ENCODE measurements around the gene PLPP6.

PLPP6 gene

GRCh38 chr9:4662108-4662988 lies at the start of gene PLPP6:
TSS of gene PLPP6 (plus strand) at chr9:4662294. CDS start at chr9:4662376, 82 bp downstream.
- Mint-ChIP-seq H3K9me3 (no peaks in the 10 kb centered on the region), H3K27ac (peak within 1 kb of the TSS; percentile 88), H3K36me3 (peaks cover 8% of the 10 kb centered on the region), H3K4me3 (peak within 1 kb of the TSS; percentile 84), H3K27me3 (peaks cover 26% of the 10 kb centered on the region), H3K4me1 (peaks cover 64% of the 10 kb centered on the region)
- DNase-seq: peak; percentile 85
- CTCF ChIA-PET: interaction anchor here (0.6 to 1.4 kb wide), 5 partner anchors 9 to 177 kb away, joined by 3 to 8 read pairs (median 3); no protein-coding TSS in a partner anchor

- H3K9me3 Mint-ChIP-seq: peaks cover under 1% of the 10 kb centered on the region
- CTCF ChIA-PET: no interaction called here
- DNase-seq: no peak
- no peak overlapping the region for H3K4me3 Mint-ChIP-seq
- peaks cover 14% of the 10 kb centered on the region for H3K4me1 Mint-ChIP-seq
- H3K27ac Mint-ChIP-seq: no peak overlapping the region
- H3K36me3 Mint-ChIP-seq: no peaks in the 10 kb centered on the region
- H3K27me3 Mint-ChIP-seq: peaks cover 3% of the 10 kb centered on the region
Measured at GRCh38 chr9:4614627-4615026, 47.5 kb upstream of the PLPP6 start.

- Mint-ChIP-seq H3K9me3 (peaks cover 3% of the 10 kb centered on the region), H3K4me3 (no peak overlapping the region), H3K36me3 (no peaks in the 10 kb centered on the region), H3K27me3 (peaks cover 3% of the 10 kb centered on the region), H3K4me1 (peaks cover 20% of the 10 kb centered on the region), H3K27ac (no peak overlapping the region)
- no peak for DNase-seq
- CTCF ChIA-PET: interaction anchor here (2.7 kb wide), 1 partner anchor 11 kb away, joined by 6 read pairs; no protein-coding TSS in a partner anchor
Measured at GRCh38 chr9:4615251-4615650, 46.8 kb upstream of the PLPP6 start.

GRCh38 chr9:4615778-4616177 lies 46.3 kb upstream of the PLPP6 start:
- Mint-ChIP-seq H3K4me3 (no peak overlapping the region), H3K36me3 (no peaks in the 10 kb centered on the region), H3K27ac (no peak overlapping the region), H3K27me3 (peaks cover 3% of the 10 kb centered on the region), H3K9me3 (peaks cover 8% of the 10 kb centered on the region), H3K4me1 (peaks cover 25% of the 10 kb centered on the region)
- DNase-seq: no peak
- CTCF ChIA-PET: interaction anchor here (0.8 to 2.7 kb wide), 2 partner anchors 11 to 35 kb away, joined by 3 to 6 read pairs; no protein-coding TSS in a partner anchor

GRCh38 chr9:4617752-4618151 lies 44.3 kb upstream of the PLPP6 start:
- Mint-ChIP-seq H3K36me3 (no peaks in the 10 kb centered on the region), H3K27me3 (peaks cover 8% of the 10 kb centered on the region), H3K4me3 (no peak overlapping the region), H3K4me1 (peaks cover 28% of the 10 kb centered on the region), H3K27ac (no peak overlapping the region), H3K9me3 (peaks cover 8% of the 10 kb centered on the region)
- CTCF ChIA-PET: interaction anchor here (2.7 kb wide), 1 partner anchor 13 kb away, joined by 6 read pairs; no protein-coding TSS in a partner anchor
- DNase-seq: no peak

GRCh38 chr9:4618700-4619099 lies 43.4 kb upstream of the PLPP6 start:
- DNase-seq: no peak
- no peak overlapping the region for H3K4me3 Mint-ChIP-seq
- peaks cover 8% of the 10 kb centered on the region for H3K9me3 Mint-ChIP-seq
- CTCF ChIA-PET: no interaction called here
- no peak overlapping the region for H3K27ac Mint-ChIP-seq
- peaks cover 8% of the 10 kb centered on the region for H3K27me3 Mint-ChIP-seq
- H3K36me3 Mint-ChIP-seq: no peaks in the 10 kb centered on the region
- peaks cover 28% of the 10 kb centered on the region for H3K4me1 Mint-ChIP-seq

GRCh38 chr9:4620057-4620765 lies 41.9 kb upstream of the PLPP6 start:
- Mint-ChIP-seq H3K27ac (no peak overlapping the region), H3K4me1 (peaks cover 23% of the 10 kb centered on the region), H3K27me3 (peaks cover 7% of the 10 kb centered on the region), H3K36me3 (no peaks in the 10 kb centered on the region), H3K4me3 (no peak overlapping the region), H3K9me3 (peaks cover 8% of the 10 kb centered on the region)
- peak; percentile 29 for DNase-seq
- CTCF ChIA-PET: no interaction called here

- no peak overlapping the region for H3K27ac Mint-ChIP-seq
- H3K27me3 Mint-ChIP-seq: peaks cover 6% of the 10 kb centered on the region
- H3K4me3 Mint-ChIP-seq: no peak overlapping the region
- CTCF ChIA-PET: interaction anchor here (0.6 kb wide), 1 partner anchor 9 kb away, joined by 4 read pairs; no protein-coding TSS in a partner anchor
- H3K9me3 Mint-ChIP-seq: peaks cover 8% of the 10 kb centered on the region
- DNase-seq: no peak
- no peaks in the 10 kb centered on the region for H3K36me3 Mint-ChIP-seq
- peaks cover 17% of the 10 kb centered on the region for H3K4me1 Mint-ChIP-seq
Measured at GRCh38 chr9:4620881-4621555, 41.1 kb upstream of the PLPP6 start.

GRCh38 chr9:4622016-4622415 lies 40.1 kb upstream of the PLPP6 start:
- DNase-seq: no peak
- Mint-ChIP-seq H3K9me3 (peaks cover 8% of the 10 kb centered on the region), H3K36me3 (no peaks in the 10 kb centered on the region), H3K27ac (no peak overlapping the region), H3K4me1 (peaks cover 17% of the 10 kb centered on the region), H3K27me3 (peaks cover 11% of the 10 kb centered on the region), H3K4me3 (no peak overlapping the region)
- CTCF ChIA-PET: no interaction called here

- no peaks in the 10 kb centered on the region for H3K9me3 Mint-ChIP-seq
- CTCF ChIA-PET: no interaction called here
Measured at GRCh38 chr9:4630836-4631235, 31.3 kb upstream of the PLPP6 start.

GRCh38 chr9:4638968-4639367 lies 23.1 kb upstream of the PLPP6 start:
- H3K4me1 Mint-ChIP-seq: no peaks in the 10 kb centered on the region
- H3K36me3 Mint-ChIP-seq: no peaks in the 10 kb centered on the region
- no peaks in the 10 kb centered on the region for H3K9me3 Mint-ChIP-seq
- no peaks in the 10 kb centered on the region for H3K27me3 Mint-ChIP-seq
- H3K27ac Mint-ChIP-seq: no peak overlapping the region
- CTCF ChIA-PET: interaction anchor here (0.9 to 2.3 kb wide), 3 partner anchors 35 to 323 kb away, joined by 3 to 15 read pairs (median 8); no protein-coding TSS in a partner anchor
- no peak for DNase-seq
- no peak overlapping the region for H3K4me3 Mint-ChIP-seq

More at GRCh38 chr9:4630836-4631235, 31.3 kb upstream of the PLPP6 start:
- Mint-ChIP-seq H3K27ac (no peak overlapping the region), H3K4me1 (no peaks in the 10 kb centered on the region), H3K4me3 (no peak overlapping the region), H3K36me3 (no peaks in the 10 kb centered on the region), H3K27me3 (peaks cover 7% of the 10 kb centered on the region)
- no peak for DNase-seq

- H3K4me3 Mint-ChIP-seq: no peak overlapping the region
- no peaks in the 10 kb centered on the region for H3K9me3 Mint-ChIP-seq
- H3K36me3 Mint-ChIP-seq: no peaks in the 10 kb centered on the region
- H3K4me1 Mint-ChIP-seq: no peaks in the 10 kb centered on the region
- no peaks in the 10 kb centered on the region for H3K27me3 Mint-ChIP-seq
- no peak overlapping the region for H3K27ac Mint-ChIP-seq
- DNase-seq: no peak
- CTCF ChIA-PET: interaction anchor here (0.9 to 2.3 kb wide), 5 partner anchors 23 to 323 kb away, joined by 3 to 15 read pairs (median 6); partner anchors contain the start of gene PLPP6
Measured at GRCh38 chr9:4639420-4639819, 22.7 kb upstream of the PLPP6 start.

GRCh38 chr9:4640027-4640426 lies 22.1 kb upstream of the PLPP6 start:
- Mint-ChIP-seq H3K4me1 (peaks cover 2% of the 10 kb centered on the region), H3K4me3 (no peak overlapping the region), H3K27me3 (no peaks in the 10 kb centered on the region), H3K27ac (no peak overlapping the region), H3K9me3 (no peaks in the 10 kb centered on the region), H3K36me3 (no peaks in the 10 kb centered on the region)
- DNase-seq: peak; percentile 71
- CTCF ChIA-PET: interaction anchor here (1.0 to 2.3 kb wide), 5 partner anchors 12 to 324 kb away, joined by 3 to 15 read pairs (median 6); partner anchors contain the start of gene PLPP6

GRCh38 chr9:4642351-4642750 lies 19.7 kb upstream of the PLPP6 start:
- H3K9me3 Mint-ChIP-seq: no peaks in the 10 kb centered on the region
- H3K27me3 Mint-ChIP-seq: no peaks in the 10 kb centered on the region
- no peak overlapping the region for H3K4me3 Mint-ChIP-seq
- no peaks in the 10 kb centered on the region for H3K36me3 Mint-ChIP-seq
- DNase-seq: no peak
- no peak overlapping the region for H3K27ac Mint-ChIP-seq
- H3K4me1 Mint-ChIP-seq: peaks cover 2% of the 10 kb centered on the region
- CTCF ChIA-PET: no interaction called here
